Body of pancreas (tissue), 4 donors: Measurements from ENCODE around the gene RAB40AL. TPM values are rescaled to one million over a fixed set of nuclear protein-coding genes. Genes with fewer than 3 reads are reported as not detected.

Experiments used
- ATAC-seq: fragments of 150-250 bp; one replicate; pipeline ENCODE4 v1.9.1; 2016
- DNase-seq, 4 donors: peaks; one replicate each; pipeline ENCODE4 v3.0.0-alpha.2; 2019
- H3K27ac ChIP-seq, 4 donors: fragments of 200-600 bp; sonication (generic); 1 replicate in 3 of 4; 2 replicates in 1 of 4; pipeline versions ENCODE4 v1.5.1 to v1.6.1; 2016 to 2019; ENCODE audit warnings: mild to moderate bottlenecking in 1 of 4, mixed read lengths in 1 of 4, moderate library complexity in 1 of 4
- H3K27me3 ChIP-seq, 2 donors: fragments of 200-600 bp; sonication (generic); one replicate each; pipeline ENCODE4 v1.6.0; 2016; ENCODE audit warnings: mild to moderate bottlenecking in 1 of 2
- H3K36me3 ChIP-seq, 2 donors: fragments of 200-600 bp; sonication (generic); replicated peaks in 1 of 2; 2 replicates each; pipeline ENCODE4 v1.5.1; 2016; ENCODE audit warnings: low read depth in 2 of 2; ENCODE audit not compliant: insufficient read depth in 1 of 2
- H3K4me1 ChIP-seq: fragments of 200-600 bp; sonication (generic); one replicate; pipeline ENCODE4 v1.6.0; 2016
- H3K4me3 ChIP-seq, 2 donors: fragments of 200-600 bp; sonication (generic); 1 replicate in 1 of 2; 2 replicates in 1 of 2; pipeline ENCODE4 v1.5.1; 2016 to 2019
- H3K9me3 ChIP-seq, 3 donors: fragments of 200-600 bp; sonication (generic); 1 replicate in 2 of 3; 2 replicates in 1 of 3; pipeline ENCODE4 v1.5.1; 2016
- POLR2A ChIP-seq, 3 donors: fragments of 450-650 bp; IDR thresholded peaks; one replicate each; pipeline ENCODE4 v1.6.1; 2016; ENCODE audit warnings: antibody characterized with exemption in 3 of 3, mild to moderate bottlenecking in 2 of 3
- WGBS, 2 donors: methylation state at CpG; one replicate each; pipeline ENCODE4 v1.1.5; 2017; 5-methylcytosine and 5-hydroxymethylcytosine counted together
- intact Hi-C: fragments of 100-400 bp; cut with DNase I; formaldehyde crosslinking; loops from one replicate; pipeline ENCODE4 v1.15.1; 2023
- total RNA-seq, 2 donors: library from RNA; depleted of rRNA; stranded (reverse); fragments of >200 nt; gene quantifications; one replicate each; pipeline ENCODE4 v1.1.0, GENCODE V29; 2016
- TF ChIP-seq, protein P1 (sequence below), 7 experiments: fragments of 450-650 bp in 4 of 7; fragments of 200-600 bp in 3 of 7; sonication (generic) in 3 of 7; IDR thresholded peaks; one replicate each; pipeline ENCODE4 v1.5.1; 2016 to 2019; ENCODE audit warnings: antibody characterized with exemption in 7 of 7

RAB40AL gene
- total RNA-seq, 2 donors from 2014 or later = 1.3 to 8.2 TPM

DNA sequence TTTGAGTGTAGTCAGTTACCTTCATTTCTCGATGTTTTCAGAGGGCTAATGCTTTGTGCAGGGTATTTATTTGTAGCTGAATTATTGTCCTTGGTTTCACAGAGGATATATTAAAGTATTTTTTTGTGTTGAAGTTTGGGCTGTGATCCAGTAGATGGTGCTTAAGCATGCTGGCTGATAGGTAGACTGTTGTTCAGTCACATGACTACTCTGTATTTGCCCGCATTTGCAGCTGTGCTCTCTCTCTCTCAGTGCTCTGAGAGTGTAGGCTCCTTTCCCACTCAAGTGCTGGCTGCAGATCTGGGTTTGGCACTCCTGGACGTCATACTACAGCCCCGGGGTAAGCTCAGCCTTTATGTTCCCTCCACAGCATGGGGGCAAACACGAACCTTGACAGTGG, 21.7 kb downstream of the RAB40AL start:
- DNase-seq = peak; percentile 34 to 71 (median 43)
- Histone ChIP-seq H3K27ac (peak overlapping the region in 3 of 4 donors; percentile 6 to 61 (median 59)), H3K27me3 (no peaks in the 10 kb centered on the region), H3K4me1 (peaks cover 22% of the 10 kb centered on the region), H3K36me3 (no peaks in the 10 kb centered on the region), H3K4me3 (no peak overlapping the region), H3K9me3 (no peaks in the 10 kb centered on the region)
- 33 to 44% methylated on average over 2 to 5 of the region's 5 CpGs for WGBS, 2 donors
- TF ChIP-seq, protein P1, sequence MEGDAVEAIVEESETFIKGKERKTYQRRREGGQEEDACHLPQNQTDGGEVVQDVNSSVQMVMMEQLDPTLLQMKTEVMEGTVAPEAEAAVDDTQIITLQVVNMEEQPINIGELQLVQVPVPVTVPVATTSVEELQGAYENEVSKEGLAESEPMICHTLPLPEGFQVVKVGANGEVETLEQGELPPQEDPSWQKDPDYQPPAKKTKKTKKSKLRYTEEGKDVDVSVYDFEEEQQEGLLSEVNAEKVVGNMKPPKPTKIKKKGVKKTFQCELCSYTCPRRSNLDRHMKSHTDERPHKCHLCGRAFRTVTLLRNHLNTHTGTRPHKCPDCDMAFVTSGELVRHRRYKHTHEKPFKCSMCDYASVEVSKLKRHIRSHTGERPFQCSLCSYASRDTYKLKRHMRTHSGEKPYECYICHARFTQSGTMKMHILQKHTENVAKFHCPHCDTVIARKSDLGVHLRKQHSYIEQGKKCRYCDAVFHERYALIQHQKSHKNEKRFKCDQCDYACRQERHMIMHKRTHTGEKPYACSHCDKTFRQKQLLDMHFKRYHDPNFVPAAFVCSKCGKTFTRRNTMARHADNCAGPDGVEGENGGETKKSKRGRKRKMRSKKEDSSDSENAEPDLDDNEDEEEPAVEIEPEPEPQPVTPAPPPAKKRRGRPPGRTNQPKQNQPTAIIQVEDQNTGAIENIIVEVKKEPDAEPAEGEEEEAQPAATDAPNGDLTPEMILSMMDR (IDR thresholded peaks at IDR 0.05) = peak in 3 of 7 experiments; percentile 22 to 38 (median 32)
- TF ChIP-seq POLR2A (IDR thresholded peaks at IDR 0.05) = no peak
- peak; percentile 88 for ATAC-seq
- intact Hi-C loops = no loop called here

DNA sequence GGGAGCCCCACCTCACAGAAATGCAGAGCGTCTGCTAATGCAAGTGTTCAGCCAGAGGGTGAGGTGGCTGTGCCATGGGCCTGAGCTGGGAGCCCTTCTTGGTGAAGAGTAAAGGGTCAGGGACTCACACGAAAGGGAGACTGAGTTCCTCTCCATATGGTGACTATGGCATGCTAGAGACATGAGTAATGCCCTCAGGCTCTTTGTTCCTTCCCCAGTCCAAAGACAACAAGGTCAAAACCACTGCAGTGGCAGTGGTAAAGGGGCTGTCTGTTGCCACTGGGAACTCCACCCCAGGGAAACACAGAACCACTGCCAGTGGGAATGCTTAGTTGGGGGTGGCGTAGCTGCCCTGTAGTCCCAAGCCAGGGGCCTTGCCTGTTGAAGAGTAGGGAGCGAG, 22.4 kb downstream of the RAB40AL start:
- no peaks in the 10 kb centered on the region for H3K9me3 ChIP-seq
- no peak for TF ChIP-seq POLR2A (IDR thresholded peaks at IDR 0.05)
- TF ChIP-seq, protein P1 (IDR thresholded peaks at IDR 0.05) = no peak
- peaks cover 25% of the 10 kb centered on the region for H3K4me1 ChIP-seq
- WGBS, 2 donors = 67 to 69% methylated on average over 1 to 2 of the region's 4 CpGs
- intact Hi-C loops = no loop called here
- H3K27ac ChIP-seq = peak overlapping the region in 3 of 4 donors; percentile 6 to 61 (median 59)
- peak; percentile 37 for ATAC-seq
- no peaks in the 10 kb centered on the region for H3K36me3 ChIP-seq
- H3K27me3 ChIP-seq = no peaks in the 10 kb centered on the region
- H3K4me3 ChIP-seq = no peak overlapping the region
- DNase-seq = peak in 1 of 4 donors; percentile 31

DNA sequence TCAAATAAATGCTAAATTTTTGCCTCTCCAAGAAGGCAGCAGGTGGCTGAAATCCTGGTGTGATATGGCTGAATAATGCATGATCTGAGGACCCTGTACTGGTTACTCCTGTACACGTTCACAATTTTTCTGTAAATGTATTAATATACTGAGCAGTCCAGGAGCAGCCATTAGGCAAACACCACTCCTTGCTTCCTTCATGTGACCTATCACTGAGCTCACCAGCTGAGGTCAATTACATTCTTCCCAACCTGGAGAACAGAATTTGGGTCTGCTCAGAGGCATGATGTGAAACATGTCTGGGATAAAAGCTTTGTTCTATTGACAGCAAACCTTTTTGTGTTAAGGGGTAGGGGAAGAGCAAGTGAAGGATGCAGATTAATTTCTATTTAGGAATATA, 26.9 kb downstream of the RAB40AL start:
- H3K4me1 ChIP-seq = peaks cover 28% of the 10 kb centered on the region
- TF ChIP-seq, protein P1 (IDR thresholded peaks at IDR 0.05) = no peak
- TF ChIP-seq POLR2A (IDR thresholded peaks at IDR 0.05) = no peak
- no peaks in the 10 kb centered on the region for H3K36me3 ChIP-seq
- no peak overlapping the region for H3K4me3 ChIP-seq
- H3K9me3 ChIP-seq = no peaks in the 10 kb centered on the region
- ATAC-seq (peak; percentile 57), DNase-seq (peak in 2 of 4 donors; percentile 3 to 32)
- peak overlapping the region in 3 of 4 donors; percentile 34 to 51 (median 36) for H3K27ac ChIP-seq
- 40 to 41% methylated on average over 1 of the region's 1 CpG for WGBS, 2 donors
- H3K27me3 ChIP-seq = no peaks in the 10 kb centered on the region
- intact Hi-C loops = no loop called here

DNA sequence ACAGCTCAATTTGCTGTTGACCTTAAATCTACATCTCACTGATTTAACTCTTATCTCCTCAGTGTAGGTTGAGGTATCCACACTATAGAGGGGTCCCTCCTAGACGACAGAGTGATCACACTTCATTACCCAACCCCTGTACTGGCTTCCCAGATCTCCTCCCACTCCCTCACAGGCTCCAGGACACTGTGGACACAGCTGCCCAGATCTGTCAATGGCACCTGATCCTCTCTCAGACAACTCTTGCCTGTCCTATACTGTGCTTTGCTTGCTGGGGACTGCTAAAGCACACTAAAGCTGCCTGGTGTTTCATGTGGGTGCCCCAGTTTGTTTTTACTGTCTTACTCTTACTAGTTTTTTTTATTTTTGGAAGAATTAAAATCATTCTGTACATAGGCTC, 27.9 kb downstream of the RAB40AL start:
- H3K27me3 ChIP-seq = no peaks in the 10 kb centered on the region
- intact Hi-C loops = no loop called here
- 14 to 20% methylated on average over 1 of the region's 1 CpG for WGBS, 2 donors
- H3K4me3 ChIP-seq = no peak overlapping the region
- ATAC-seq (peak; percentile 93), DNase-seq (peak; percentile 52 to 82 (median 64))
- peaks cover 18% of the 10 kb centered on the region for H3K4me1 ChIP-seq
- TF ChIP-seq POLR2A (IDR thresholded peaks at IDR 0.05) = no peak
- TF ChIP-seq, protein P1 (IDR thresholded peaks at IDR 0.05) = no peak
- no peaks in the 10 kb centered on the region for H3K9me3 ChIP-seq
- H3K36me3 ChIP-seq = no peaks in the 10 kb centered on the region
- H3K27ac ChIP-seq = peak overlapping the region in 2 of 4 donors; percentile 24 to 65

DNA sequence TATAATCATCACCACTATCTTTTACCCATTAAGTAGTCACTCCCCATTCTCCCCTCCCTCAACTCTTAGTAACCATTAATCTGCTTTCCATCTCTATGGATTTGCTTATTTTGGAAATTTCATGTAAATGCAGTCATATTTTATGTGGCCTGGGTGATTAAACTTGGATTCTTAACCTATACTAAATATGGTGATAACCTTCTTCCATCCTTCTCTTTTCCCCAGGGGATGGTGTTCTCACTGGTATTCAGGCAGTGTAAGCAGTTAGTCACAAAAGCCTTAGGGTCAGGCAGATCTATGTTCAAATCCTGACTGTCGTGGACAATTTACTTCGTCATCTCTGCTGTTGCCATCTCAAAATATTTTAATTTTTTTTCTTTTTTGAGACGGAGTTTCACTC, 29.6 kb downstream of the RAB40AL start:
- TF ChIP-seq POLR2A (IDR thresholded peaks at IDR 0.05) = no peak
- TF ChIP-seq, protein P1 (IDR thresholded peaks at IDR 0.05) = no peak
- ATAC-seq (no peak), DNase-seq (no peak)
- Histone ChIP-seq H3K27ac (no peak overlapping the region), H3K9me3 (no peaks in the 10 kb centered on the region), H3K36me3 (no peaks in the 10 kb centered on the region), H3K27me3 (no peaks in the 10 kb centered on the region), H3K4me3 (no peak overlapping the region), H3K4me1 (peaks cover 10% of the 10 kb centered on the region)
- WGBS, 2 donors = 94 to 97% methylated on average over 3 of the region's 3 CpGs
- intact Hi-C loops = no loop called here
